K562 (cell line): ENCODE data around the gene FAM107B.
"Not testable (repeated sequence)": the region's sequence is repeated elsewhere in the genome, so short reads cannot be mapped to it uniquely, and the experiment has no call there.

Experiments
- CREB1 ChIP-seq, 2 experiments: sonication (generic) in 1 of 2; formaldehyde crosslinking in 1 of 2; IDR thresholded peaks; 2 replicates each; pipeline versions ENCODE4 v1.6.1 to v1.8.0; 2012 to 2022; ENCODE audit warnings: inconsistent platforms in 1 of 2, mild to moderate bottlenecking in 1 of 2, missing genetic modification reagents in 1 of 2, moderate library complexity in 1 of 2
- CTCF ChIP-seq, 3 experiments: IDR thresholded peaks in 2 of 3; conservative IDR thresholded peaks in 1 of 3; 2 replicates each; pipeline ENCODE4 v1.5.1; 2011 to 2012; ENCODE audit warnings: low read length in 3 of 3, mild to moderate bottlenecking in 3 of 3, control low read depth in 2 of 3, improper control_type of control experiment in 1 of 3, inconsistent platforms in 1 of 3, low read depth in 1 of 3, mixed read lengths in 1 of 3, moderate library complexity in 1 of 3; ENCODE audit not compliant: insufficient read depth in 2 of 3
- EZH2 ChIP-seq: IDR thresholded peaks from 2 replicates; pipeline ENCODE4 v1.6.1; 2012; ENCODE audit warnings: low read depth, mild to moderate bottlenecking, inconsistent platforms, low read length, borderline replicate concordance
- NR3C1 ChIP-seq: sonication (generic); formaldehyde crosslinking; IDR thresholded peaks from 2 replicates; pipeline ENCODE4 v1.8.1; 2022; ENCODE audit warnings: missing genetic modification reagents

- not testable (repeated sequence) for TF ChIP-seq NR3C1 (CRISPR knock-in tag); CREB1 (IDR thresholded peaks at IDR 0.05); CREB1 (CRISPR knock-in tag; IDR thresholded peaks at IDR 0.05); EZH2; CTCF (IDR thresholded peaks at IDR 0.05 in 2 of 3, conservative IDR thresholded peaks at IDR 0.05 in 1 of 3; ENCODE audit: insufficient read depth in 2 of 3, low read depth in 1 of 3, low read length in 3 of 3)
These were observed 86.5 kb downstream of the FAM107B start for GRCh38 chr10:14688189-14688588.
